Activated T-helper 2 cell treated with anti-CD3 and anti-CD28 coated beads, Interferon-gamma antibody, Interleukin-2, Interleukin-4, amounts not matched to agents 10 μg/mL and 5 μg/mL and 100 μg/mL, durations not matched to agents 14 hours and 24 hours and 36 hours (primary cell): Measurements from ENCODE around the gene ACSL6. TPM values are rescaled to one million over a fixed set of nuclear protein-coding genes. Genes with fewer than 3 reads are reported as not detected.

Experiments
- DNase-seq: peaks from one replicate; pipeline ENCODE4 v3.0.0; 2021; ENCODE audit warnings: low spot score
- H3K27ac Mint-ChIP-seq: one replicate; pipeline ENCODE4 v1.8.0; 2021; ENCODE audit warnings: mixed read lengths
- H3K27me3 Mint-ChIP-seq: one replicate; pipeline ENCODE4 v1.8.0; 2021; ENCODE audit warnings: low read depth, mixed read lengths
- H3K36me3 Mint-ChIP-seq: one replicate; pipeline ENCODE4 v1.8.0; 2021; ENCODE audit warnings: low read depth, mixed read lengths
- H3K4me1 Mint-ChIP-seq: one replicate; pipeline ENCODE4 v1.8.0; 2021; ENCODE audit warnings: low read depth, mixed read lengths
- H3K4me3 Mint-ChIP-seq: one replicate; pipeline ENCODE4 v1.8.0; 2021; ENCODE audit warnings: low read depth, mild to moderate bottlenecking, moderate library complexity, mixed read lengths
- H3K9me3 Mint-ChIP-seq: one replicate; pipeline ENCODE4 v1.8.0; 2021; ENCODE audit warnings: mixed read lengths
- intact Hi-C: fragments of 100-400 bp; cut with micrococcal nuclease; formaldehyde crosslinking; loops from one replicate; pipeline ENCODE4 v1.15.1; 2023
- total RNA-seq: library from RNA; stranded (reverse); gene quantifications from 2 replicates; pipeline ENCODE4 v1.2.3, GENCODE V29; 2022

ACSL6 gene
- total RNA-seq, 1 donor from 2014 or later = 27.7 TPM

DNA sequence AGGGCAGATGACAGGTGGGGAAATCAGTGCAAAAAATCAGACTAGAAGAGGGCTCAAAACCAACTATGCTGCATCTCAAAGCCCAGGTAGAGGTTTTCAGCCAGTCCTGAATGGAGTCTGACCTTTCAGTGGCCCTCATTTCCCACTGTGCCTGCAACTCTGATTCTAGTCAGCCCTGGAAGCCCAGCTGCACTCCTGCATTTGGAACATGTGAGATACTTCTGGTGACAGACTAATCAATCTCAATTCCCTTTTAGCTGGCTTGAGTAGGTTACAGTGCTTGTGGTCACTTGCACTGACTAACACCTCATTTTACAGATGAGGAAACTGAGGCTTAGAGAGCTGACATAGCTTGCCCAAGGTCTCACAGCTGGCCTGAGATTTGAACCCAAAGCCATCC lies 7.9 kb upstream of the ACSL6 start:
- H3K4me3 Mint-ChIP-seq = no peak overlapping the region
- H3K4me1 Mint-ChIP-seq = peaks cover 48% of the 10 kb centered on the region
- H3K27me3 Mint-ChIP-seq = peaks cover 30% of the 10 kb centered on the region
- H3K36me3 Mint-ChIP-seq = no peaks in the 10 kb centered on the region
- intact Hi-C loops = loop anchor here (2.0 to 10.0 kb wide), 2 partner anchors 385 to 765 kb away; partner anchors contain the start of gene RAPGEF6
- no peaks in the 10 kb centered on the region for H3K9me3 Mint-ChIP-seq
- peak overlapping the region; percentile 64 for H3K27ac Mint-ChIP-seq
- peak; percentile 7 for DNase-seq

DNA sequence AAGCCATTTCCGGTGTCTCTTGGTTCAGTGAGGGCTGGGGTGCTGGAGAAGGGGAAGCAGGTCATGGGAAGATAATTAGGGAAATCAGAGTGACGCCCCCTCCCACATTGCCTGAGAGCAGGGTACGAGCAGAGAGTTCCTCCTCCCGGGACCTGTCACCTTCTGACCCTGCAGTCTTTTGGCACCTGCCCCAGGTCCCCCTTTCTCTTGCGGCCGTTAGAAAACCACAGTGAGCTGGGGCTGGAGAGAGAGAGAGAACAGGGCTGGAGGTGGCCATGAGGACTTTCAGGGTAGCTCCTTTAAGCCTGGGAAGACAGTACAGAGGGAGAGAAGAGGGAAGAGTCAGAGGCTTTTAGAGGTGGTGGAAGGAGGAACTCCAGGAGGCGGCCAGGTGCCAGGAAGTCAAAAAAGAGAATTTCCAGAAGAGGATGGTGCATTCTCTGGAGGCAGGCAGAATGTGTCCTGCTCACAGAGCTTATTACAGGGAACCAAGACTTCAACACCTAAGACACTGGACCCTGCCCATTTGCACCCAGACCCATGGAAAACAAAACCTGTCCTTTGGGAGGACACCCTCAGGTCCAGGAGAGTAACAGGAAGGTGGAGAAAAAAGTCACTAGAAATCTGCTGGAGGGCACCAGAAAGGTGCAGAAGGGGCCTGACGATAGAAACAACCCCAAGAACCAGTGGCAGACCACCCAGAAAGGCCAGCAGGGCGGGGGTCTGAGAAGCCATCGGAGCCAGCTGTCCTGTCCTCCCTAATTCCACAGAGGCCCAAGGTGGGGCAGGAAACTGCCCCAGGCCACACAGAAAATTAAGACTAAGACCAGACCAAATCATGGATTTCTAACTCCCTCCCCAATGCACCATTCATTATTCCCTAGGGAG lies 6.5 kb upstream of the ACSL6 start:
- peak overlapping the region; percentile 24 for H3K27ac Mint-ChIP-seq
- H3K36me3 Mint-ChIP-seq = no peaks in the 10 kb centered on the region

DNA sequence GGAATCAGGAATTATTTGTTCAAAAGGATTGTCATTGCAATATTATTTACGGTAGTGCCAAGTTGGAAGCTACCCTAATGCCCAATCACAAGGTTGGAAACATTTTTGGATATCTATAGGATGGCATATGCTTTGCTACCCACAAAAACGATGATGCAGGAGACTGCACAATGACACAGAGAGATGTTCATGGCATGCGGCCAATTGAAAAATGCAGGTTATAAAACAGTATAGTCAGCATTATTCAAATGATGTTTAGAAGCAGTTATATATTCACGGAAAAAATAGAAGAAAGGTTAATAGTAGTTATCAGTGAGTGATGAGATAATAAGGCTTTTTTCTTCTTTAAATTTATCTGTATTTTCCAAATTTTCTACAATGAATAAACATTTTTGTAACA lies 5.9 kb upstream of the ACSL6 start:
- no peak for DNase-seq
- Mint-ChIP-seq H3K27ac (no peak overlapping the region), H3K9me3 (no peaks in the 10 kb centered on the region), H3K36me3 (no peaks in the 10 kb centered on the region), H3K27me3 (peaks cover 44% of the 10 kb centered on the region), H3K4me3 (no peak overlapping the region), H3K4me1 (peaks cover 50% of the 10 kb centered on the region)
- intact Hi-C loops = loop anchor here (10.0 kb wide), 1 partner anchor 763 kb away; no protein-coding TSS in a partner anchor

More for the DNA sequence above, 6.5 kb upstream of the ACSL6 start:
- intact Hi-C loops = loop anchor here (2.0 to 10.0 kb wide), 2 partner anchors 383 to 763 kb away; partner anchors contain the start of gene RAPGEF6
- peak; percentile 7 for DNase-seq
- Mint-ChIP-seq H3K4me1 (peaks cover 48% of the 10 kb centered on the region), H3K4me3 (no peak overlapping the region), H3K27me3 (peaks cover 39% of the 10 kb centered on the region), H3K9me3 (no peaks in the 10 kb centered on the region)

DNA sequence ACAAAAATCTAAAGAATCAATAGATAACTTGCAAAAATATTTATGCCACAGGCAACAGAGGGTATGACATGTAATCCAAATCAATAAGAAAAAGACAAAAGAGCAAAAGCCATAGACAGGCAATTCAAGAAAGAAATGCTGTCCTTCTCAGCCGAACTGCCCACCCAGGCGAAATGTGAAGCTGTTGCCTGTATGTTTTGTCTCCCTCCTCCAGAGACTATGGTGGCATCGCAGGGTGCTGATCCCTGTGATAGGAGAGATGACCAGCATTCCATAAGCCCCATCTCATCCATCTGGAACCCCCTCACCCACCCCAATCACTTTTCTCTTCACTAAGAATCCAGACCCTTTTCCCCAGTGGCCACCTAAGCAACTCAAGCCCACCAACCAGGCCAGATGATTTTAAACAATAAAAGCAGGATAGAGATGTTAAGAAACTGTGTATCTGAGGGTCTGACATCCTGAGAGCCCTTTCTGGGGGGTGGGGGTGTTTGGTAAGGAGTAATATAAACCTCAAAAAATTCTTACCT lies 5.3 kb upstream of the ACSL6 start:
- H3K9me3 Mint-ChIP-seq = no peaks in the 10 kb centered on the region
- no peak overlapping the region for H3K27ac Mint-ChIP-seq
- no peak overlapping the region for H3K4me3 Mint-ChIP-seq
- H3K4me1 Mint-ChIP-seq = peaks cover 50% of the 10 kb centered on the region
- H3K36me3 Mint-ChIP-seq = no peaks in the 10 kb centered on the region
- H3K27me3 Mint-ChIP-seq = peaks cover 47% of the 10 kb centered on the region
- intact Hi-C loops = loop anchor here (10.0 kb wide), 1 partner anchor 762 kb away; no protein-coding TSS in a partner anchor
- DNase-seq = no peak

DNA sequence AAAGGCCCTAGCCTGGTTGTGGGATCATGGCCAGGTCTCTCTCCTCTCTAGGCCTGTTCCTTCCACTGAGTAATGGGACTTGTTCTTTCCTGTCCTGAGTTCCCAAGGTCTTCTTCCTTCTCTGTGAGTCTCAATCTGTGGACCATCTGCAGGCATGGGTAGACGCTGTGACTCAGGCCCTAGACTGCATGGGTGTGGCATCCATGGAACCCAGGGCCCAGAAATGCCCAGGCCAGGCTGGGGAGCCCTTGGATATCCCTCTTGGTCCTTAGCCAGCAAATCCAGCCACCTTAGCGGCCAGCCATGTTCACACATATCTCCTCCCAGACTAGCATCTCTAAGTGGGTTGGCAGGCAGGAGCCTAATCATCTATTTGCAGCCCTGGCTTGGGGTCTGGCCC lies 2.3 kb upstream of the ACSL6 start:
- intact Hi-C loops = loop anchor here (10.0 kb wide), 1 partner anchor 759 kb away; no protein-coding TSS in a partner anchor
- H3K4me1 Mint-ChIP-seq = peaks cover 45% of the 10 kb centered on the region
- peaks cover 3% of the 10 kb centered on the region for H3K36me3 Mint-ChIP-seq
- H3K27ac Mint-ChIP-seq = no peak overlapping the region
- H3K9me3 Mint-ChIP-seq = no peaks in the 10 kb centered on the region
- H3K4me3 Mint-ChIP-seq = no peak overlapping the region
- DNase-seq = peak; percentile 4
- peaks cover 68% of the 10 kb centered on the region for H3K27me3 Mint-ChIP-seq

DNA sequence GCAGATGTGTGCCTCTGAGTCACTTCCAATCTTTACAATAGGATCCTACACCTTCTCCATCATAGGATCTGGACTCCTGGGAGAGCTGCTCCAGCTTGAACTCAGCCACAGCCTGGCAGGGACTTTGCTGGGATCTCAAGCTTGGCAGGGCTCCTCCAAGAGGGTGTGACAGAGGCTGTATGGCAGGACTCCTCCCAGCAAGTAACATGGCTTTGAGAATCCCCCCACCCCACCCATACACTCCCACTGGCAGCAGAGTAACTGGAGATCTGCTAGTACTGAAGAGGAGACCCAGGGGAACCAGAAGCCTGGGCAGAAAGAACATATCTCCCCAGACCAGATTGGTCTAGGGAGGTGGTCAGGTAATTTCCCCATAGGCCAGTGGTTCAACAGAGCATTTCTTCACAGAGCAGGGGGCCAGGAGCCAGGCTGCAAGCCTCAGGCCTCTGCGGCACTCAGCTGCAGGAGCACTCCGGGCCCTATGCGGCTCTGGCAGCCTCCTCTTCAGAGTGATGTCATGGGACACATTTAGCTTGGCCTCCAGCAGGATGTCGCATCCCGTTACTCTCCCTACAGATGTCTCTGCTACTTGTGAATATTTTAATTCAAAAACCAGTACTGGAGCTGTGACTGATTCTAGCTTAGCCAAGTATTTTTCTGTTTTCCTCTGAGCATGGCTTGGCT lies 1.7 kb upstream of the ACSL6 start:
- Mint-ChIP-seq H3K4me1 (peaks cover 47% of the 10 kb centered on the region), H3K9me3 (no peaks in the 10 kb centered on the region), H3K36me3 (peaks cover 3% of the 10 kb centered on the region), H3K27me3 (peaks cover 71% of the 10 kb centered on the region), H3K4me3 (no peak overlapping the region), H3K27ac (no peak overlapping the region)
- intact Hi-C loops = loop anchor here (10.0 kb wide), 1 partner anchor 758 kb away; no protein-coding TSS in a partner anchor
- DNase-seq = peak; percentile 5

DNA sequence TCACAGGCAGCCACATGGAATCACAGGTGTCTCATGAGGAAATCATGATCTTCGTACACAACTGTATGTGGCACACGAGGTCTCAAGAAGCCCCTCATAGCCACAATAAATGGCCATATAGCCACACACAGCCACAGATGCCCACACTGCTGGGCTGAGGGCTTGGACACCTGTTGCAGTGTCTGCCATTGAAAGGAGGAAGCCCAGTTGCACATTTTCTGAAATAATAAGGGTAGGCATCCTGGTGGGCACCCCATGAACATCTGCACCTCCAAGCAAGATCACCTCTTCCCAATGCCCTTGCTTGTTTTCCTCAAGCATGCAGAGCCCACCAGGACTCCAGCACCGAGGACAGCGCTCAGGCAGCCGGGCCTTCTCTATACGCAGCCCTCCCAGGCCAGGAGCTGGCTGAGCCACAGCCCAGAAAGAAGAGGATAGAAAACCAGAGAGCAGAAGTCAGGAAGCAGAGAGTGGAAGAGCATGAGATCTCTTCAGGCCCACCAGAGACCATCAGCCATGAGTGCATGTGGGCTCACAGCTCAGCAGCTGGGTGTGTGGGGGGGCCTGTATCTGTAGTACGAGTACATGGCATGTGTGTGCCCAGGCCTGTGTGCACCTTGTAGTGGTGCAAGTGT lies 1.0 kb upstream of the ACSL6 start:
- Mint-ChIP-seq H3K9me3 (no peaks in the 10 kb centered on the region), H3K27me3 (peaks cover 69% of the 10 kb centered on the region), H3K27ac (no peak overlapping the region), H3K4me1 (peaks cover 46% of the 10 kb centered on the region), H3K4me3 (peak overlapping the region; percentile 59), H3K36me3 (peaks cover 3% of the 10 kb centered on the region)
- no peak for DNase-seq
- intact Hi-C loops = loop anchor here (10.0 kb wide), 1 partner anchor 758 kb away; no protein-coding TSS in a partner anchor

DNA sequence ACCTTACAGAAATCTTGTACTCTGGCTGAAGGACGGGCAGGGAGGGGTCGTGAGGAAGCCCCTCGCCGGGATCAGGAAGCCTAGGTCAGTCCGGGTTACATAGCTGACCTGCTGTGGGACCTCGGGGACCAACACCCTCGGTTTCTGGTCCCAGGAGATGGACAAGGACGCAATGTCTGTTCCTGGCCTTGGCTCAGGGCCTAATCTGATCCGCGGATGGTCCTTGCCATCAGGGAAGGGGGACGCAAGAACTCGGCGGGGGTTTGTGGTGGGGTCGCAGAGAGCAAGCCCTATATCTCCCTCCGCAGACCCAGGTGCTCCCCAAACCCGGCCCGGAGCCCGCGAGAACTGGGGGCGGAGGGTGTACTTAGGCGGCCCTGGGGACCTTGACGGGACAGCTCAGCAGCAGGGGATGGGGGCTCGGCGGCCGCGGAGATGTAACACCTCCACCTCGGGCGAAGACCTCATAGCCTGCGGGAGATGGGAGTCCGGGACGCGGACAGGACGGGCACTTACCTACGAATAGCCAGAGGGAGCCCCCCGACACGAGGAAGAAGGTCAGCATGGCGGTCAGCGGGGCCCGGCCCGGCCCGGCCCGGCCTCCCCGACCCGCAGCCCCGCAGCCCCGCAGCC lies 353 bp downstream of the ACSL6 start:
- Mint-ChIP-seq H3K9me3 (no peaks in the 10 kb centered on the region), H3K4me1 (peaks cover 37% of the 10 kb centered on the region), H3K27ac (no peak overlapping the region), H3K27me3 (peaks cover 57% of the 10 kb centered on the region), H3K36me3 (peaks cover 3% of the 10 kb centered on the region), H3K4me3 (peak overlapping the region; percentile 77)
- DNase-seq = no peak
- intact Hi-C loops = loop anchor here (1.0 to 10.0 kb wide), 2 partner anchors 9 to 756 kb away; no protein-coding TSS in a partner anchor

DNA sequence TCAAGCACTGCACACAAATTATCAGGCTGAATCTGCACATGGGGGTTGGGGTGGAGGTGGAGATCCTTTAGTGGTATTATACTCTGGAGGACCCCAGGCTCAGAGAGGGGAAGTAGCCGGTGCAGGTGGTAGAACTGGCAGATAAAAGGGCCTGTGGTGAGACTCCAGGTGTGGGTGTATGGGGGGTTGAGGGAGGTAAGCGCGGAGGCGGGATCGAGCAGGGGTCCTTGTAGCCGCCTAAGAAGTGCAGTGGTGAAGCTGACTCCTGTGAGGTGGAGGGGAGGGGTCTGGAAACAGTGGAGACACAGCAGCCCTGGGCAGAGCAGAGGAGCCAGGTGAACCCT lies 841 bp downstream of the ACSL6 start:
- H3K27me3 Mint-ChIP-seq = peaks cover 53% of the 10 kb centered on the region
- H3K4me3 Mint-ChIP-seq = peak overlapping the region; percentile 77
- no peak for DNase-seq
- no peak overlapping the region for H3K27ac Mint-ChIP-seq
- no peaks in the 10 kb centered on the region for H3K9me3 Mint-ChIP-seq
- intact Hi-C loops = loop anchor here (10.0 kb wide), 1 partner anchor 756 kb away; no protein-coding TSS in a partner anchor
- H3K36me3 Mint-ChIP-seq = peaks cover 3% of the 10 kb centered on the region
- peaks cover 33% of the 10 kb centered on the region for H3K4me1 Mint-ChIP-seq

DNA sequence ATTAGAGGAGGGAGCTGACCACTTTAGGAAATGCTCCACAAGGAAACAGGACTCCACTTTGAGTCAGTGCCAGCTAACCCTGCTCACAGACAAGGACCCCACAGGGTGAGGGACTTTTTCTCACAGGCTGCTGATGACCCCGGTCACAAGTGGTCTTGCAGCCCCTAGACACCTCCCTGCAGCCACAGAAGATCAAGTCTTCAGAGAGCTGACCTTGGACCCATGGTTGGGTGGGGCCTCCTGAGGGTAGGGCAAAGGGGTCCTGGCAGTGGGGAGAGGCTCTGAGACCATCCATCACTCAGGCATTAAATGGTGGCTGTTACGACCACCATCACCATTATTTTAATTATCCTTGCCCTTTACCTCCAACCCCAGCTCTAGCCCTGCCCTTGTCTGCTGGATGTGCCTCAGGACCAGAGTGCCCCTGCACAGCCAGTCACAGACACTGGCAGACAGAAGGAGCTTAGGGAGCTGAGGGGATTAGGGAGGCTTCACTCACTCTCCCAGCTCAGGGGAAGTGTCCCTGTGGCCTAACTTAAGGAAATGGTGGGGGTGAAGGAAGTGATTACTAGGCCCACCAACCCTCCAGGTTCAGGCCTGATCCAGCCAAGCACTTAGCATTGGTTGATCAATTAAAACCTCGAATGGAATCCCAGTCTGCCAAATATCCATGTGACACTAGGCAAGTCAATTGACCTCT lies 1.6 kb downstream of the ACSL6 start:
- H3K36me3 Mint-ChIP-seq = peaks cover 3% of the 10 kb centered on the region
- no peaks in the 10 kb centered on the region for H3K9me3 Mint-ChIP-seq

DNA sequence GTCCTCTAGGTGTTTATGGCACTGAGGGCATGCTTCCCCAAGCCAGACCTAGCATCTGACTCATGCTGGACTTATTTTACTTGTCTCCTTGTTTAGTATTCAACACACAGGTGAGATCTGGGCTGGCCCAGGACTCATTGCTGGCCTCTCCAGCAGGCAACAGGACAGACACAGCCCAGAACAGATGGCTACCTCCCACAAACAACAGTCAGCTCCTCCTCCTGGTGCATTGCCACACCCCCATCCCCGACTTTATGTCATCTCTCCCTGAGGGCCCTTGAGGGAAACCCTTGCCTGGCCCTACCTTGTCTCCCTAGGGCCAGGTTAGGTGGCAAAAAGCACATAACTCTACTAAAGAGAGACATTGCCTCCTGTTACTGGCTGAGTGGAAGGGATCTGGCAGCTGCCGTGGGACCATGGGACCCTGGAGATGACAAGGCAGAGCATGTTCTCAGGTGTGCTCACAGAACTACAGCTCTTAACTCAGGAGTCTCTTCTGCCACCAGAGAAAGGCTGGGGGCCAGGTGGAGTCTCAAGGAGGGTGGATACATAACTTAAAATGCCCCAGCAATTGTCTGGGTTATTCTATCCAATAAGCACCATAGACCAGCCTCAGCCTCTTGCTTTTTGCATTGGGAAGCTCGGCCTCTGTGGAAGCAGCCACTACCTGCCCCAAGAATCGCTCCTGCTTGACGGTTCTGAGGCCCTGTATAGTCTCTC lies 2.3 kb downstream of the ACSL6 start:
- intact Hi-C loops = loop anchor here (1.0 to 2.0 kb wide), 3 partner anchors 54 to 586 kb away; no protein-coding TSS in a partner anchor
- DNase-seq = no peak
- Mint-ChIP-seq H3K4me3 (no peak overlapping the region), H3K27me3 (peaks cover 42% of the 10 kb centered on the region), H3K4me1 (peaks cover 33% of the 10 kb centered on the region), H3K36me3 (peaks cover 3% of the 10 kb centered on the region), H3K27ac (no peak overlapping the region), H3K9me3 (no peaks in the 10 kb centered on the region)

More for the DNA sequence above, 1.6 kb downstream of the ACSL6 start:
- intact Hi-C loops = loop anchor here (2.0 to 10.0 kb wide), 3 partner anchors 53 to 755 kb away; no protein-coding TSS in a partner anchor
- no peak for DNase-seq
- peak overlapping the region; percentile 77 for H3K4me3 Mint-ChIP-seq
- H3K4me1 Mint-ChIP-seq = peaks cover 33% of the 10 kb centered on the region
- H3K27ac Mint-ChIP-seq = no peak overlapping the region
- peaks cover 47% of the 10 kb centered on the region for H3K27me3 Mint-ChIP-seq
